Measurements from ENCODE around the gene SHROOM3.

SHROOM3 gene

DNA sequence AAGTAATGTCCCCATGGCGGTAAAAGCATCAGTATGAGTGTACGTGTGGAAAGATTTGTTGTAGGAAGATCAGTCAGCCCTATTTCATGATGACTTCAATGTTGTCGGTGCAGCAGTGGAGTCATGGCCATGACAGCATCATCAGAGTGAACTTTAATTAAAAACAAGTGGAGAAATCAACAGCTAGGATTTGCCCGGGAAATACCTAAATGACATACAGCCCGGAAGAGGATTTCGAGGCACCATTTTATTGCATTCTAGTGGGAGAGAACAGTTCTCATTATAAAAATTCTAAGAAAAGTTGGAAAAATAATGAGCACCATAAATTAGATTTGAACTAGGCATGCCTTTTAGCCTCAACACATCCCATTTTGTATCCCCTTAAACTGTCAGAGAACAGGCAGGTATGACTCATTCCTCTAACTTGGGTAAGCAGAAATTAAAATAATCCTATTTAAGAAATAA lies 170.1 kb downstream of the SHROOM3 start:
- H3K79me2 ChIP-seq (ENCODE audit: insufficient read depth, low read length): no peaks in the 10 kb centered on the region
- H3K36me3 ChIP-seq (ENCODE audit: low read length): no peaks in the 10 kb centered on the region
- H3K9ac ChIP-seq (ENCODE audit: low read length): no peak overlapping the region
- no peaks in the 10 kb centered on the region for H3K27me3 ChIP-seq (ENCODE audit: low read length)
- H3K4me3 ChIP-seq (ENCODE audit: insufficient read depth, low read length, poor library complexity, severe bottlenecking): no peak overlapping the region
- no peaks in the 10 kb centered on the region for H3K9me2 ChIP-seq (replicated peaks; ENCODE audit: insufficient read depth, low read length)
- no peaks in the 10 kb centered on the region for H4K20me1 ChIP-seq (ENCODE audit: low read depth, low read length)
- H3K9me3 ChIP-seq (ENCODE audit: insufficient read depth, low read length): no peaks in the 10 kb centered on the region
- no peaks in the 10 kb centered on the region for H3F3A ChIP-seq (ENCODE audit: insufficient read depth)
- no peak overlapping the region for H2AFZ ChIP-seq (ENCODE audit: low read depth, low read length, severe bottlenecking)
- TF ChIP-seq, protein P1, sequence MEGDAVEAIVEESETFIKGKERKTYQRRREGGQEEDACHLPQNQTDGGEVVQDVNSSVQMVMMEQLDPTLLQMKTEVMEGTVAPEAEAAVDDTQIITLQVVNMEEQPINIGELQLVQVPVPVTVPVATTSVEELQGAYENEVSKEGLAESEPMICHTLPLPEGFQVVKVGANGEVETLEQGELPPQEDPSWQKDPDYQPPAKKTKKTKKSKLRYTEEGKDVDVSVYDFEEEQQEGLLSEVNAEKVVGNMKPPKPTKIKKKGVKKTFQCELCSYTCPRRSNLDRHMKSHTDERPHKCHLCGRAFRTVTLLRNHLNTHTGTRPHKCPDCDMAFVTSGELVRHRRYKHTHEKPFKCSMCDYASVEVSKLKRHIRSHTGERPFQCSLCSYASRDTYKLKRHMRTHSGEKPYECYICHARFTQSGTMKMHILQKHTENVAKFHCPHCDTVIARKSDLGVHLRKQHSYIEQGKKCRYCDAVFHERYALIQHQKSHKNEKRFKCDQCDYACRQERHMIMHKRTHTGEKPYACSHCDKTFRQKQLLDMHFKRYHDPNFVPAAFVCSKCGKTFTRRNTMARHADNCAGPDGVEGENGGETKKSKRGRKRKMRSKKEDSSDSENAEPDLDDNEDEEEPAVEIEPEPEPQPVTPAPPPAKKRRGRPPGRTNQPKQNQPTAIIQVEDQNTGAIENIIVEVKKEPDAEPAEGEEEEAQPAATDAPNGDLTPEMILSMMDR (IDR thresholded peaks at IDR 0.05; ENCODE audit: insufficient read depth, low read length, poor library complexity, severe bottlenecking): no peak
- TF ChIP-seq EZH2phosphoT487 (conservative IDR thresholded peaks at IDR 0.05; ENCODE audit: low read length): no peak
- no peak overlapping the region for H3K4me2 ChIP-seq (ENCODE audit: low read depth, low read length, poor library complexity, severe bottlenecking)
- H3K27ac ChIP-seq (ENCODE audit: low read depth, low read length): no peak overlapping the region

- H3K4me2 ChIP-seq (ENCODE audit: low read depth, low read length, poor library complexity, severe bottlenecking): no peak overlapping the region
- no peak overlapping the region for H3K4me3 ChIP-seq (ENCODE audit: insufficient read depth, low read length, poor library complexity, severe bottlenecking)
- H3K9me3 ChIP-seq (ENCODE audit: insufficient read depth, low read length): no peaks in the 10 kb centered on the region
- no peak overlapping the region for H3K9ac ChIP-seq (ENCODE audit: low read length)
- no peak for TF ChIP-seq EZH2phosphoT487 (conservative IDR thresholded peaks at IDR 0.05; ENCODE audit: low read length)
- TF ChIP-seq, protein P1 (IDR thresholded peaks at IDR 0.05; ENCODE audit: insufficient read depth, low read length, poor library complexity, severe bottlenecking): no peak
- no peaks in the 10 kb centered on the region for H3K9me2 ChIP-seq (replicated peaks; ENCODE audit: insufficient read depth, low read length)
- H4K20me1 ChIP-seq (ENCODE audit: low read depth, low read length): no peaks in the 10 kb centered on the region
- no peaks in the 10 kb centered on the region for H3K27me3 ChIP-seq (ENCODE audit: low read length)
- H3K27ac ChIP-seq (ENCODE audit: low read depth, low read length): no peak overlapping the region
- H2AFZ ChIP-seq (ENCODE audit: low read depth, low read length, severe bottlenecking): no peak overlapping the region
- H3K79me2 ChIP-seq (ENCODE audit: insufficient read depth, low read length): no peaks in the 10 kb centered on the region
- no peaks in the 10 kb centered on the region for H3K36me3 ChIP-seq (ENCODE audit: low read length)
- H3F3A ChIP-seq (ENCODE audit: insufficient read depth): no peaks in the 10 kb centered on the region
These were observed 171.7 kb downstream of the SHROOM3 start for GRCh38 chr4:76606645-76607265.

DNA sequence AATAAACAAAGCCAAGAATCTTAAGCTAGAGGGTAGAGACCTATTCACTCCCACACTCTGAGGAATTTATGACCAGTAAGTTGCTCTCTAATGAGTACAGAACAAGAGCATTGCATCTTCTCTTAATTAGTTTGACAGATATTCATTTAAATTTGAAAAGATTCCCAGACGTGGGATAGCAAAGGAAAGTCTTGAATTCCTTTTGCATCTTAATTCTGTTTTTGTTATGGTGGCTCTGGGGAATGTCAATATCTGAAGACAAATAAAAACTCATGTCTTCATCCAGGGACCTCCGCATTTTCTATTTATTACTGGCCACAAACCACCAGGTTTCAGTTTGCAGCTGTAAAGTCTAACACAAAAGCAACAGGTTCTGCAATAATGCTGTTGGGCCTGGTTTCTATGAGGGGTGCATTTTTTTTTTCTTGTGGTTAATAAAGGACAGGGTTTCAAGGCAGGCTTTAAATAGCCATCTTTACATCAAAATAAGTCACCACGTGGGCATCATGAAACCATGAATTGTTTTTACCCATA lies 172.3 kb downstream of the SHROOM3 start:
- Histone ChIP-seq H3K4me3 (ENCODE audit: insufficient read depth, low read length, poor library complexity, severe bottlenecking) (no peak overlapping the region), H3K27me3 (ENCODE audit: low read length) (no peaks in the 10 kb centered on the region), H3F3A (ENCODE audit: insufficient read depth) (no peaks in the 10 kb centered on the region), H3K9me2 (replicated peaks; ENCODE audit: insufficient read depth, low read length) (no peaks in the 10 kb centered on the region), H3K9me3 (ENCODE audit: insufficient read depth, low read length) (no peaks in the 10 kb centered on the region), H2AFZ (ENCODE audit: low read depth, low read length, severe bottlenecking) (no peak overlapping the region), H3K27ac (ENCODE audit: low read depth, low read length) (no peak overlapping the region), H3K9ac (ENCODE audit: low read length) (no peak overlapping the region), H3K36me3 (ENCODE audit: low read length) (no peaks in the 10 kb centered on the region), H3K79me2 (ENCODE audit: insufficient read depth, low read length) (no peaks in the 10 kb centered on the region), H3K4me2 (ENCODE audit: low read depth, low read length, poor library complexity, severe bottlenecking) (no peak overlapping the region), H4K20me1 (ENCODE audit: low read depth, low read length) (no peaks in the 10 kb centered on the region)
- no peak for TF ChIP-seq EZH2phosphoT487 (conservative IDR thresholded peaks at IDR 0.05; ENCODE audit: low read length)
- TF ChIP-seq, protein P1 (IDR thresholded peaks at IDR 0.05; ENCODE audit: insufficient read depth, low read length, poor library complexity, severe bottlenecking): no peak
